AG09319 (cell line): ENCODE data around the gene ATP6V1F.
A peak's percentile ranks its signal among the peaks of the same experiment; 100 is the strongest.

ENCODE experiments used
- DNase-seq: peaks from one replicate; pipeline ENCODE4 v3.0.0-alpha.2; 2010; ENCODE audit warnings: low read depth; ENCODE audit errors: extremely low read depth
- CTCF ChIP-seq: IDR thresholded peaks from 2 replicates; pipeline ENCODE4 v1.5.1; 2011; ENCODE audit warnings: low read depth, mild to moderate bottlenecking, inconsistent platforms, low read length, moderate library complexity

Gene ATP6V1F

GRCh38 chr7:128878226-128879105 is 15.8 kb downstream of the ATP6V1F start:
- DNase-seq, result no peak
- TF ChIP-seq CTCF, result no peak

GRCh38 chr7:128879461-128879938 is 16.8 kb downstream of the ATP6V1F start:
- DNase-seq, result no peak

GRCh38 chr7:128879939-128880746 is 17.5 kb downstream of the ATP6V1F start:
- no peak for DNase-seq
- peak; percentile 72 for TF ChIP-seq CTCF

More at GRCh38 chr7:128879461-128879938, 16.8 kb downstream of the ATP6V1F start:
- no peak for TF ChIP-seq CTCF

- DNase-seq, result no peak
- no peak for TF ChIP-seq CTCF
Measured at GRCh38 chr7:128880791-128881457, 18.3 kb downstream of the ATP6V1F start.

GRCh38 chr7:128881458-128882125 is 18.9 kb downstream of the ATP6V1F start:
- no peak for DNase-seq
- TF ChIP-seq CTCF, result no peak

DNA sequence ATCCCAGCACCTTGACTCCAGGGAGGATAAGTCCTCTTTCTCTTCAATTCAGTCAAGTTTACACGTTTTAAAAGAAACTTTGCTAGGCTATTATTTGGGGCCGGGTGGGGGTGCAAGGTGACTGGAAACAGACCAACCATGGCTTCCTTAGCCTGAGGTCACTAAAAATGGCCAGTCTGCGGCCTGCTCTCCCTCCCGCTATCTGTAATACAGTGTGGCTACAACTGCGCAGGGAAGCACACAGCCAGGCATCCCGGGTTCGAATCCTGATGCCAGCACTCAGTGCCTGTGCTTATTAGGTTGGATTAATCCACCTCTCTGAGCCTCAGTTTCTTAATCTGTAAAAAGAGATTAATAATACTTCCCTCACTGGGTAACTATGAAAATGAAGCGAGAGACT is 19.5 kb downstream of the ATP6V1F start:
- no peak for DNase-seq
- no peak for TF ChIP-seq CTCF
